Inflammatory macrophage (primary cell): Measurements from ENCODE around the gene TIMP3.
"Not testable (repeated sequence)": the region's sequence is repeated elsewhere in the genome, so short reads cannot be mapped to it uniquely, and the experiment has no call there.

Experiments
- DNase-seq, 2 donors: peaks; one replicate each; pipeline ENCODE4 v3.0.0-alpha.2; 2020 to 2022

Gene TIMP3

GRCh38 chr22:32858121-32858703 is 56.7 kb downstream of the TIMP3 start:
- no peak for DNase-seq

- no peak for DNase-seq
Measured at GRCh38 chr22:32858957-32859356, 57.5 kb downstream of the TIMP3 start.

- no peak for DNase-seq
Measured at GRCh38 chr22:32859743-32860142, 58.2 kb downstream of the TIMP3 start.

- no peak for DNase-seq
Measured at GRCh38 chr22:32861330-32861729, 59.8 kb downstream of the TIMP3 start.

GRCh38 chr22:32862083-32862482 is 60.6 kb downstream of the TIMP3 start:
- DNase-seq: no peak

GRCh38 chr22:32862936-32863661 is 61.6 kb downstream of the TIMP3 start:
- DNase-seq: no peak

- no peak for DNase-seq
Measured at GRCh38 chr22:32864041-32864440, 62.5 kb downstream of the TIMP3 start.

GRCh38 chr22:32864596-32864995 is 63.1 kb downstream of the TIMP3 start:
- DNase-seq: no peak

GRCh38 chr22:32866953-32867352 is 65.4 kb downstream of the TIMP3 start:
- no peak for DNase-seq

- DNase-seq: no peak
Measured at GRCh38 chr22:32868946-32869345, 67.4 kb downstream of the TIMP3 start.

GRCh38 chr22:32870474-32870873 is 69.0 kb downstream of the TIMP3 start:
- no peak for DNase-seq

GRCh38 chr22:32873604-32874003 is 72.1 kb downstream of the TIMP3 start:
- not testable (repeated sequence) for DNase-seq

- no peak for DNase-seq
Measured at GRCh38 chr22:32874385-32874784, 72.9 kb downstream of the TIMP3 start.

GRCh38 chr22:32874976-32875375 is 73.5 kb downstream of the TIMP3 start:
- DNase-seq: no peak

- no peak for DNase-seq
Measured at GRCh38 chr22:32876516-32876915, 75.0 kb downstream of the TIMP3 start.

GRCh38 chr22:32877196-32877595 is 75.7 kb downstream of the TIMP3 start:
- DNase-seq: no peak

- no peak for DNase-seq
Measured at GRCh38 chr22:32879550-32879949, 78.0 kb downstream of the TIMP3 start.

GRCh38 chr22:32880061-32880460 is 78.6 kb downstream of the TIMP3 start:
- no peak for DNase-seq

GRCh38 chr22:32880505-32880892 is 79.0 kb downstream of the TIMP3 start:
- DNase-seq: no peak

GRCh38 chr22:32880893-32881596 is 79.5 kb downstream of the TIMP3 start:
- DNase-seq: no peak

- DNase-seq: no peak
Measured at GRCh38 chr22:32882360-32882755, 80.9 kb downstream of the TIMP3 start.

GRCh38 chr22:32882774-32883530 is 81.4 kb downstream of the TIMP3 start:
- DNase-seq: no peak

GRCh38 chr22:32887324-32887980 is 85.9 kb downstream of the TIMP3 start:
- DNase-seq: no peak
